ENCODE data around the gene KIF1B. TPM values are rescaled to one million over a fixed set of nuclear protein-coding genes. Genes with fewer than 3 reads are reported as not detected.

KIF1B gene
- total and polyA plus RNA-seq, 2 experiments from 2014 or later, result 21.5 to 68.4 TPM

DNA sequence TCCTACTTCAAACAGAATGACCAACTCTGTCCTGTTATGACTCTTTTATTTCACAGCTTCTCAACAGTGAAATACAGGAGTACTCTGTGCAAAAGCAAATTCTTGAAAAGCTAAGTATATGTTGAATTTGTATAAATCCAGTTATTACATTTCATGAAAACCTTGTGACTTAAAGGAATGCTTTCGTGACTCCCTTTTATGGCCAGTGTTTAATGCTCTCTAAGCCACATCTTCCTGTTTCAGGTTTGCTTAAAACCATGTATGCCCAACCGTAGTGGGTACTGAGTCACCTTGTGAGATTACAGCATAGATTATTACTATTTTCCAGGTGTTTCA is 40.2 kb upstream of the KIF1B start (continued):
- TF ChIP-seq, protein P1, sequence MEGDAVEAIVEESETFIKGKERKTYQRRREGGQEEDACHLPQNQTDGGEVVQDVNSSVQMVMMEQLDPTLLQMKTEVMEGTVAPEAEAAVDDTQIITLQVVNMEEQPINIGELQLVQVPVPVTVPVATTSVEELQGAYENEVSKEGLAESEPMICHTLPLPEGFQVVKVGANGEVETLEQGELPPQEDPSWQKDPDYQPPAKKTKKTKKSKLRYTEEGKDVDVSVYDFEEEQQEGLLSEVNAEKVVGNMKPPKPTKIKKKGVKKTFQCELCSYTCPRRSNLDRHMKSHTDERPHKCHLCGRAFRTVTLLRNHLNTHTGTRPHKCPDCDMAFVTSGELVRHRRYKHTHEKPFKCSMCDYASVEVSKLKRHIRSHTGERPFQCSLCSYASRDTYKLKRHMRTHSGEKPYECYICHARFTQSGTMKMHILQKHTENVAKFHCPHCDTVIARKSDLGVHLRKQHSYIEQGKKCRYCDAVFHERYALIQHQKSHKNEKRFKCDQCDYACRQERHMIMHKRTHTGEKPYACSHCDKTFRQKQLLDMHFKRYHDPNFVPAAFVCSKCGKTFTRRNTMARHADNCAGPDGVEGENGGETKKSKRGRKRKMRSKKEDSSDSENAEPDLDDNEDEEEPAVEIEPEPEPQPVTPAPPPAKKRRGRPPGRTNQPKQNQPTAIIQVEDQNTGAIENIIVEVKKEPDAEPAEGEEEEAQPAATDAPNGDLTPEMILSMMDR (conservative IDR thresholded peaks at IDR 0.05; ENCODE audit: low read depth in 2 of 2), result no peak
- TF ChIP-seq NANOG (IDR thresholded peaks at IDR 0.05; ENCODE audit: borderline replicate concordance), result no peak
- no peak for TF ChIP-seq STAT1 (IDR thresholded peaks at IDR 0.05; ENCODE audit: unreplicated experiment)
- TF ChIP-seq, protein P2, sequence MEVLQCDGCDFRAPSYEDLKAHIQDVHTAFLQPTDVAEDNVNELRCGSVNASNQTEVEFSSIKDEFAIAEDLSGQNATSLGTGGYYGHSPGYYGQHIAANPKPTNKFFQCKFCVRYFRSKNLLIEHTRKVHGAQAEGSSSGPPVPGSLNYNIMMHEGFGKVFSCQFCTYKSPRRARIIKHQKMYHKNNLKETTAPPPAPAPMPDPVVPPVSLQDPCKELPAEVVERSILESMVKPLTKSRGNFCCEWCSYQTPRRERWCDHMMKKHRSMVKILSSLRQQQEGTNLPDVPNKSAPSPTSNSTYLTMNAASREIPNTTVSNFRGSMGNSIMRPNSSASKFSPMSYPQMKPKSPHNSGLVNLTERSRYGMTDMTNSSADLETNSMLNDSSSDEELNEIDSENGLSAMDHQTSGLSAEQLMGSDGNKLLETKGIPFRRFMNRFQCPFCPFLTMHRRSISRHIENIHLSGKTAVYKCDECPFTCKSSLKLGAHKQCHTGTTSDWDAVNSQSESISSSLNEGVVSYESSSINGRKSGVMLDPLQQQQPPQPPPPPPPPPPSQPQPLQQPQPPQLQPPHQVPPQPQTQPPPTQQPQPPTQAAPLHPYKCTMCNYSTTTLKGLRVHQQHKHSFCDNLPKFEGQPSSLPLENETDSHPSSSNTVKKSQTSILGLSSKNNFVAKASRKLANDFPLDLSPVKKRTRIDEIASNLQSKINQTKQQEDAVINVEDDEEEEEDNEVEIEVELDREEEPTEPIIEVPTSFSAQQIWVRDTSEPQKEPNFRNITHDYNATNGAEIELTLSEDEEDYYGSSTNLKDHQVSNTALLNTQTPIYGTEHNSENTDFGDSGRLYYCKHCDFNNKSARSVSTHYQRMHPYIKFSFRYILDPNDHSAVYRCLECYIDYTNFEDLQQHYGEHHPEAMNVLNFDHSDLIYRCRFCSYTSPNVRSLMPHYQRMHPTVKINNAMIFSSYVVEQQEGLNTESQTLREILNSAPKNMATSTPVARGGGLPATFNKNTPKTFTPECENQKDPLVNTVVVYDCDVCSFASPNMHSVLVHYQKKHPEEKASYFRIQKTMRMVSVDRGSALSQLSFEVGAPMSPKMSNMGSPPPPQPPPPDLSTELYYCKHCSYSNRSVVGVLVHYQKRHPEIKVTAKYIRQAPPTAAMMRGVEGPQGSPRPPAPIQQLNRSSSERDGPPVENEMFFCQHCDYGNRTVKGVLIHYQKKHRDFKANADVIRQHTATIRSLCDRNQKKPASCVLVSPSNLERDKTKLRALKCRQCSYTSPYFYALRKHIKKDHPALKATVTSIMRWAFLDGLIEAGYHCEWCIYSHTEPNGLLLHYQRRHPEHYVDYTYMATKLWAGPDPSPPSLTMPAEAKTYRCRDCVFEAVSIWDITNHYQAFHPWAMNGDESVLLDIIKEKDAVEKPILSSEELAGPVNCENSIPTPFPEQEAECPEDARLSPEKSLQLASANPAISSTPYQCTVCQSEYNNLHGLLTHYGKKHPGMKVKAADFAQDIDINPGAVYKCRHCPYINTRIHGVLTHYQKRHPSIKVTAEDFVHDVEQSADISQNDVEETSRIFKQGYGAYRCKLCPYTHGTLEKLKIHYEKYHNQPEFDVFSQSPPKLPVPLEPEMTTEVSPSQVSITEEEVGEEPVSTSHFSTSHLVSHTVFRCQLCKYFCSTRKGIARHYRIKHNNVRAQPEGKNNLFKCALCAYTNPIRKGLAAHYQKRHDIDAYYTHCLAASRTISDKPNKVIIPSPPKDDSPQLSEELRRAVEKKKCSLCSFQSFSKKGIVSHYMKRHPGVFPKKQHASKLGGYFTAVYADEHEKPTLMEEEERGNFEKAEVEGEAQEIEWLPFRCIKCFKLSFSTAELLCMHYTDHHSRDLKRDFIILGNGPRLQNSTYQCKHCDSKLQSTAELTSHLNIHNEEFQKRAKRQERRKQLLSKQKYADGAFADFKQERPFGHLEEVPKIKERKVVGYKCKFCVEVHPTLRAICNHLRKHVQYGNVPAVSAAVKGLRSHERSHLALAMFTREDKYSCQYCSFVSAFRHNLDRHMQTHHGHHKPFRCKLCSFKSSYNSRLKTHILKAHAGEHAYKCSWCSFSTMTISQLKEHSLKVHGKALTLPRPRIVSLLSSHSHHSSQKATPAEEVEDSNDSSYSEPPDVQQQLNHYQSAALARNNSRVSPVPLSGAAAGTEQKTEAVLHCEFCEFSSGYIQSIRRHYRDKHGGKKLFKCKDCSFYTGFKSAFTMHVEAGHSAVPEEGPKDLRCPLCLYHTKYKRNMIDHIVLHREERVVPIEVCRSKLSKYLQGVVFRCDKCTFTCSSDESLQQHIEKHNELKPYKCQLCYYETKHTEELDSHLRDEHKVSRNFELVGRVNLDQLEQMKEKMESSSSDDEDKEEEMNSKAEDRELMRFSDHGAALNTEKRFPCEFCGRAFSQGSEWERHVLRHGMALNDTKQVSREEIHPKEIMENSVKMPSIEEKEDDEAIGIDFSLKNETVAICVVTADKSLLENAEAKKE (CRISPR knock-in tag; IDR thresholded peaks at IDR 0.05), result no peak
- TF ChIP-seq CREB1 (CRISPR knock-in tag; IDR thresholded peaks at IDR 0.05; ENCODE audit: low read depth), result no peak

DNA sequence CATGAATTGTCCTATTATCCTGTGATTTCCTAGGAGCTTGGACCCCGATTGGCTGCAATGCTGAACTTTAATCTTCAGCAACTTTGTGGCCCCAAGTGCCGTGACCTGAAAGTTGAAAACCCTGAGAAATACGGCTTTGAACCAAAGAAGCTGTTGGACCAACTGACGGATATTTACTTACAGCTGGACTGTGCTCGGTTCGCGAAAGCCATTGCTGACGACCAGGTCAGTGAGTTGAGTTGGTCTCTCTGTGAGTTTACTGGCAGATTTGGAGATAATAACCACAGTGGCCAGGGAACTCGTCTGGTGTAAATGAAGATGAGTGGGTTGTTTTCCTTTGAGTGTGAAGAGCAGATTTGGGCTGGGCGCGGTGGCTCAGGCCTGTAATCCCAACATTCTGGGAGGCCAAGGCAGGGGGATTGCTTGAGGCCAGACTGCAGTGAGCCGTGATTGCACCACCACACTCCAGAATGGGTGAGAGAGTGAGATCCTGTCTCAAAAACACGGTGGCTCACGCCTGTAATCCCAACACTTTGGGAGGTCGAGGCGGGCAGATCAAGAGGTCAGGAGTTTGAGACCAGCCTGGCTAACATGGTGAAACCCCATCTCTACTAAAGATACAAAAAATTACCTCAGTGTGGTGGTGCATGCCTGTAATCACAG is 39.1 kb upstream of the KIF1B start:
- H3K9me3 Mint-ChIP-seq, result peaks cover 3% of the 10 kb centered on the region; the same call in 2 of the 3 replicates
- no peaks in the 10 kb centered on the region for H3K4me1 ChIP-seq (ENCODE audit: insufficient read depth)
- no peak overlapping the region for H2AFZ ChIP-seq
- no peak overlapping the region for H3K4me3 Mint-ChIP-seq
- no peaks in the 10 kb centered on the region for H3K79me2 ChIP-seq (replicated peaks; ENCODE audit: insufficient read depth)
- no peak overlapping the region for H3K4me2 ChIP-seq
- no peak overlapping the region for H3K27ac ChIP-seq (ENCODE audit: low read depth)
- H3K27ac Mint-ChIP-seq, result no peak overlapping the region
- peaks cover 4% of the 10 kb centered on the region for H3K27me3 Mint-ChIP-seq (ENCODE audit: insufficient read depth, low read depth, poor library complexity)
- no peaks in the 10 kb centered on the region for H3K27me3 ChIP-seq (ENCODE audit: insufficient read depth)
- H3F3A ChIP-seq (replicated peaks; ENCODE audit: low read depth), result 0 out of 2 replicates have a peak, but pooled peaks cover 2% of the 10 kb centered on the region
- H3K4me3 ChIP-seq, result no peak overlapping the region
- H3K9me2 ChIP-seq (ENCODE audit: insufficient read depth), result no peaks in the 10 kb centered on the region
- H3K36me3 Mint-ChIP-seq (ENCODE audit: low read depth), result peaks cover 48% of the 10 kb centered on the region
- ATAC-seq (no peak), DNase-seq (ENCODE audit: low spot score) (no peak)
- no peaks in the 10 kb centered on the region for H3K4me1 Mint-ChIP-seq
- no peaks in the 10 kb centered on the region for H4K20me1 ChIP-seq (replicated peaks; ENCODE audit: insufficient read depth)
- H3K36me3 ChIP-seq (ENCODE audit: insufficient read depth), result peaks cover 14% of the 10 kb centered on the region
- TF ChIP-seq CREB1 (CRISPR knock-in tag; IDR thresholded peaks at IDR 0.05; ENCODE audit: low read depth), result no peak
- TF ChIP-seq ZNF114 (CRISPR knock-in tag; IDR thresholded peaks at IDR 0.05), result no peak
- no peak for TF ChIP-seq EZH2 (IDR thresholded peaks at IDR 0.05; ENCODE audit: low read depth, unreplicated experiment)
- TF ChIP-seq NANOG (IDR thresholded peaks at IDR 0.05; ENCODE audit: borderline replicate concordance), result no peak
- TF ChIP-seq, protein P1 (conservative IDR thresholded peaks at IDR 0.05; ENCODE audit: low read depth in 2 of 2), result no peak
- TF ChIP-seq, protein P3, sequence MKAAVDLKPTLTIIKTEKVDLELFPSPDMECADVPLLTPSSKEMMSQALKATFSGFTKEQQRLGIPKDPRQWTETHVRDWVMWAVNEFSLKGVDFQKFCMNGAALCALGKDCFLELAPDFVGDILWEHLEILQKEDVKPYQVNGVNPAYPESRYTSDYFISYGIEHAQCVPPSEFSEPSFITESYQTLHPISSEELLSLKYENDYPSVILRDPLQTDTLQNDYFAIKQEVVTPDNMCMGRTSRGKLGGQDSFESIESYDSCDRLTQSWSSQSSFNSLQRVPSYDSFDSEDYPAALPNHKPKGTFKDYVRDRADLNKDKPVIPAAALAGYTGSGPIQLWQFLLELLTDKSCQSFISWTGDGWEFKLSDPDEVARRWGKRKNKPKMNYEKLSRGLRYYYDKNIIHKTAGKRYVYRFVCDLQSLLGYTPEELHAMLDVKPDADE (IDR thresholded peaks at IDR 0.05), result no peak
